ENCODE results near the gene SLC2A9.

The SLC2A9 gene

DNA sequence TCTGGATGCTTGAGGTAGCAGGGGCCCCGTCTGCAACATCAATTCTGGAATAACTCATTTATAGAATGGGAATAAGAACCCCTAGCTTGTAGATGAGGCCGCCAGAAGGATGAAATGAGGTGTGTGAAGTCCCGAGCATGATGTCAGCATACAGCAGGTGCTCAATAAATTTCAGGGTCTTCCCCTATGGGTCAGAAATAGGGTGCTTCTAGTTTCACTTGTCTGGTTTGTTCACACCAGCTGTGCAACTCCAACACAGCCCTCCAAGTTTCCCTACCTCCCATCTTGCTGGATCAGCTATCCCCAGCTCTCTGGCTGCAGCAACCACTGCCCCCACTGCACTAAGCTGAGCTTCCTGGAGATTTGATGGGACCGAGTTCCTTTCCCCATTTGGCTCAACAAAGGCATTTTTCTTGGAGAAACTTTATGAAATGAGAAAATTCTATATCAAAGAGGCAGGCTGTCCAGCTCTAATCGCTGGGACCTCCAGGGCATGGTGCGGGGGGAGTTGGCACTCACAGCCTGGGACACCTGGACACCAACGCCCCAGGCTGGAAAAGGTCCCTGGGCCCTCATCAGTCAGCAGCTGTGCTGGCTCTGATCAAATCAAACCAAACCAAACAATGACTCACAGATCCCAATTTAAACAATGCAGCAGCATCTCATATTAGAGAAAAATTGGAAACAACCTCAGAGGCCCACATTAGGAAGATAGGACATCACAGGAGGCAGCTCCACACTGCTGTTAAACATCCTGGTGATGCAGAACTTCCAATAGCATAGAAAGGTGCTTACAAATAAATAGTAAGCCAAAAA is 13.3 kb downstream of the SLC2A9 start:
- Mint-ChIP-seq H3K27ac (no peak overlapping the region), H3K36me3 (ENCODE audit: insufficient read depth) (no peaks in the 10 kb centered on the region), H3K4me3 (no peak overlapping the region), H3K4me1 (ENCODE audit: low read depth in 2 of 2) (no peaks in the 10 kb centered on the region), H3K27me3 (no peaks in the 10 kb centered on the region), H3K9me3 (no peaks in the 10 kb centered on the region)
- DNase-seq (no peak), ATAC-seq (replicated peaks) (no peak)

DNA sequence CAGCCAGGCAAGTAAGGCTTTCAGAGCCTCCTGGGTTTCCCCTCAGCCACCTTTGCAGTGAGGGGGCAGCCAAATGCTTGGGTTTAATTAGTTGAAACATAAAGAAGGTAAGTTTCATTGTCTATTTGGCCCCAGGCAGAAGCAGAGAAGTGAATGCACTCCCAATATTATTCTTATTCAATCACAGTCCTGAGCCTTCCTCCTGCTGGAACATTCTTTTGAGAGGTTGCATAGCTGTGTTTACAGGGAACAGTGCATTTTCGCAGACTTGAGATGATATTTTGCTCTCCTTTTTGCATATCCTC is 13.9 kb downstream of the SLC2A9 start:
- no peaks in the 10 kb centered on the region for H3K27me3 Mint-ChIP-seq
- H3K27ac Mint-ChIP-seq: no peak overlapping the region
- no peaks in the 10 kb centered on the region for H3K9me3 Mint-ChIP-seq
- no peaks in the 10 kb centered on the region for H3K36me3 Mint-ChIP-seq (ENCODE audit: insufficient read depth)
- DNase-seq (no peak), ATAC-seq (replicated peaks) (no peak)
- H3K4me3 Mint-ChIP-seq: no peak overlapping the region
- no peaks in the 10 kb centered on the region for H3K4me1 Mint-ChIP-seq (ENCODE audit: low read depth in 2 of 2)

DNA sequence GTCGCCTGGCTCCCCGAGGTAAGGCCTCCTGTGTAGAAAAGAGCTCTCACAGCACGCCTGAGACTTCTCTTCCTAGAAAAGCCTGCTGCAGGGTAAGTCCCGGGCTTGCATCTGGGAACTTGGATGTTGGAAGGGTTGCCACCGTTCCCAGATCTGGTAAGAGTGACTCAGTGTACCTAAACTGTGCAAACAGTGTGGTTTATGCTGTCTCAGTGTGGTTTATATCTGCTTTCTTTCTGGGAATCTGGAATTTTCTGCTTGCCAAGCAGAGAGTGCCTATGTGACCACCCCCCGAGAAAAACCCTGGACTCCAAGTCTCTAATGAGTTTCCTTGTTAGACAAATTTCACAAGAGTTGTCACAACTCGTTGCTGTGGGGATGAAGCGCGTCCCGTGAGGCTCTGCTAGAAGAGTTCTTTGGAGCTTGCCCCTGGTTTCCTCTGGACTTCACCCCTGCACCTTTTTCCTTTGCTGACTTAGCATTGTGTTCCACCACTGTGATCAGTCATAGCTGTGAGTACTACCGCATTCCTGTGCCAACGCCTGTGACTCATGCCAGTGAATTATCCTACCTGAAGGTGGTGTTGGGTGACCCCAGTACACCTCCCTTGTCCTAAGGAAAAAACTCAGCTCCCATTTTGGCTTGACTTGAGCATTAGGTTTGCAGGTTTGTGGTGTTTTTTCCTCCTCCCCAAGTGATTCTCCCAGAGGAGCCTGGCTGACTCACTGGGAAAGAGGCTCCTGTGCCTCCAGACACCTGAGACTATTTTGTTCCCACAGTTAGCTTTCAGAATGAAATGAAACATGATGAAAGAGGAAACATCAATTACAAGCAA is 14.5 kb downstream of the SLC2A9 start:
- no peak overlapping the region for H3K27ac Mint-ChIP-seq
- ATAC-seq (replicated peaks): no peak
- no peak overlapping the region for H3K4me3 Mint-ChIP-seq

DNA sequence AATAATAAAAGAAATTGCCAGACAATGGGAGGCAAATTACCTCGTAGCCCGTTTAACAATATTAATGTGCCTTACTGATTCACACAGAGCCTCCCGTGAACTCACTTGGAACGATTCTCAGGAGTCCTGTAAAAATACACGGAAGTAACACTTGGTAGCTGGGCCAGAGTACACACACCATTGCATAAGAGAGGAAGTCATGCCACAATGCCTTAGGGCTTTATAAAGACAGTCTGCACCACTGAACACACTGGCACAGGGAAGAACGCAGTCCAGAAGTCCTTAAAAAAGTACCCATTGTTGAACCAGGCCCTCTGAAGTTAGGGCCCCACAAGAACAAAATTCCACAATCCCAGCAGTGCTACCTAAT is 15.1 kb downstream of the SLC2A9 start:
- Mint-ChIP-seq H3K27ac (no peak overlapping the region), H3K4me3 (no peak overlapping the region), H3K4me1 (ENCODE audit: low read depth in 2 of 2) (no peaks in the 10 kb centered on the region), H3K36me3 (ENCODE audit: insufficient read depth) (no peaks in the 10 kb centered on the region), H3K9me3 (no peaks in the 10 kb centered on the region), H3K27me3 (no peaks in the 10 kb centered on the region)
- DNase-seq (no peak), ATAC-seq (replicated peaks) (peak; percentile 39)

More for the DNA sequence above, 14.5 kb downstream of the SLC2A9 start:
- H3K9me3 Mint-ChIP-seq: no peaks in the 10 kb centered on the region
- H3K27me3 Mint-ChIP-seq: no peaks in the 10 kb centered on the region
- no peaks in the 10 kb centered on the region for H3K36me3 Mint-ChIP-seq (ENCODE audit: insufficient read depth)
- DNase-seq: no peak
- no peaks in the 10 kb centered on the region for H3K4me1 Mint-ChIP-seq (ENCODE audit: low read depth in 2 of 2)

DNA sequence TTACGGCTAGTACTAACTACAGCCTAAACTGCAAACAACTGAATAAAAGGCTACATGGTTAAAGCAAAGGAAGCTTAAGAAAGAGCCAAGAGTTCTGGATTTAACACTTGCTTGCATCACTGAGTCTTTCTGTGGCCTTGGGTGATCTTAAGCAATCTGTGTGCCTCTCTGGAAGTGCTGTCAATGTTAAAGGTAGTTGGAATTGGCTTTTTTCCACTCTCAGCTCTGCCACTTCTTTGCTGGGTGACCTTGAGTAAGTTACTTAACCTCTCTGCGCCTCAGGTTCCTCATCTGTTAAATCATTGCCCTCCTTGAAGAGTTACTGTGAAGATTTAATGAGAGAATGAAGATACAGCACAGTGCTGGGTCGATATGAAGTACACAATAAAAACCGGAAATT is 15.7 kb downstream of the SLC2A9 start:
- H3K9me3 Mint-ChIP-seq: no peaks in the 10 kb centered on the region
- no peak for ATAC-seq (replicated peaks)

DNA sequence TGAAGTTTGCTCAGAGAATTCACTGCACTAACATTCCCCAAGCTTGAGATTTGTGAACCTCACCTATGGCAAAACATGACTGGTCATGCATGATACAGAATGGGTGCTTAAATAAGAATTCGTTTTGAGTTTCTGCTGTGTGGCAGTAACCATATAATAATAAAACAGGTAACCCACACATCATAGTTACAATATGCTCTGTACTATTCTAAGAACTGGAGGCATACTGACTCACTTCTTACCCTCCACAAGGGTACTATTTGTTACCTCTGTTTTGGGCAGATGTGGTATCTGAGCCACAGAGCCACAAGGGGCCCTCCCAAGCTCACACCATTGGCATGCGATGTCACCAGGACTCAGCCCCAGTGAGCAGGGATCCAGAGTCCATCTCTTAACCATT is 17.6 kb downstream of the SLC2A9 start:
- Mint-ChIP-seq H3K4me1 (ENCODE audit: low read depth in 2 of 2) (no peaks in the 10 kb centered on the region), H3K27ac (no peak overlapping the region), H3K27me3 (no peaks in the 10 kb centered on the region), H3K9me3 (no peaks in the 10 kb centered on the region), H3K4me3 (no peak overlapping the region), H3K36me3 (ENCODE audit: insufficient read depth) (no peaks in the 10 kb centered on the region)
- ATAC-seq (replicated peaks) (no peak), DNase-seq (no peak)

More for the DNA sequence above, 15.7 kb downstream of the SLC2A9 start:
- DNase-seq: no peak
- Mint-ChIP-seq H3K36me3 (ENCODE audit: insufficient read depth) (no peaks in the 10 kb centered on the region), H3K4me1 (ENCODE audit: low read depth in 2 of 2) (no peaks in the 10 kb centered on the region), H3K4me3 (no peak overlapping the region), H3K27me3 (no peaks in the 10 kb centered on the region), H3K27ac (peak overlapping the region in 1 of 2 donors; percentile 3)

DNA sequence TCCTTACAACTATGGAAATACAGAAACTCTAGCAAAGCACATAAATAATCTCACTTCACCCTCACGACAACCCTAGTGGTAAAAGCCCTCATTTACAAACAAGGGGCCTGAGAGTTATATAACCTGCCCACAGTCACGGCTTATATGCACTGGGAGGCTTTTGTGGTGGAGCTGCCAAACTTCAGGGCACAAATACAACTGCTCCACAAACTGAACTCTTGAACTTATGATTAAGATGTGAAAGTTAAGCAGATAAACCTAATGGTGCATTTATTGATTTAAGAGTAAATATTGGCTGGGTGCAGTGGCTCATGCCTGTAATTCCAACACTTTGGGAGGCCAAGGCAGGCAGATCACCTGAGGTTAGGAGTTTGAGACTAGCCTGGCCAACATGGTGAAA is 19.0 kb downstream of the SLC2A9 start:
- H3K36me3 Mint-ChIP-seq (ENCODE audit: insufficient read depth): no peaks in the 10 kb centered on the region
- peak; percentile 65 for ATAC-seq (replicated peaks)
- H3K4me1 Mint-ChIP-seq (ENCODE audit: low read depth in 2 of 2): no peaks in the 10 kb centered on the region
- no peak for DNase-seq
- no peak overlapping the region for H3K4me3 Mint-ChIP-seq
- no peaks in the 10 kb centered on the region for H3K27me3 Mint-ChIP-seq
- H3K9me3 Mint-ChIP-seq: no peaks in the 10 kb centered on the region
- H3K27ac Mint-ChIP-seq: no peak overlapping the region

DNA sequence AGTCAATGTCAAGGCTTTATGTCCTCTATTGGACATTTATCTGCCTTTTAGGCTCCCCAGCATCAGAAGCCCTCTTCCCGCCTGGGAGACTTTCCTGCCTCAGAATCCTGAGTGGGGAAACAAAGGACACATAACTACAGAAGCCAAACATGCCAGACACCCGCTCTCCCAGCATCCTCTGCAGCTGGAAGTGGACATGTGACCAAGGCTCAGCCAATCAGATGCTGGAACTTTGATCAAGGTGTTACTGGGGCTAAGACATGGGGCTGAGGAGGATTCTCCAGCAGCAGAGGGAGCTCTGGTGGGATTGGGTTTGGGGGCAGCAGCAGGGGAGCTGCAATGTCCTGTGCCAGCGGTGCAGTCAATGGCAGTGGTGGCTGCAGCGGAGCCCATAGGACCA is 19.5 kb downstream of the SLC2A9 start:
- Mint-ChIP-seq H3K27ac (no peak overlapping the region), H3K27me3 (no peaks in the 10 kb centered on the region), H3K4me3 (no peak overlapping the region), H3K9me3 (no peaks in the 10 kb centered on the region), H3K4me1 (ENCODE audit: low read depth in 2 of 2) (no peaks in the 10 kb centered on the region), H3K36me3 (ENCODE audit: insufficient read depth) (no peaks in the 10 kb centered on the region)
- DNase-seq: no peak
- no peak for ATAC-seq (replicated peaks)

DNA sequence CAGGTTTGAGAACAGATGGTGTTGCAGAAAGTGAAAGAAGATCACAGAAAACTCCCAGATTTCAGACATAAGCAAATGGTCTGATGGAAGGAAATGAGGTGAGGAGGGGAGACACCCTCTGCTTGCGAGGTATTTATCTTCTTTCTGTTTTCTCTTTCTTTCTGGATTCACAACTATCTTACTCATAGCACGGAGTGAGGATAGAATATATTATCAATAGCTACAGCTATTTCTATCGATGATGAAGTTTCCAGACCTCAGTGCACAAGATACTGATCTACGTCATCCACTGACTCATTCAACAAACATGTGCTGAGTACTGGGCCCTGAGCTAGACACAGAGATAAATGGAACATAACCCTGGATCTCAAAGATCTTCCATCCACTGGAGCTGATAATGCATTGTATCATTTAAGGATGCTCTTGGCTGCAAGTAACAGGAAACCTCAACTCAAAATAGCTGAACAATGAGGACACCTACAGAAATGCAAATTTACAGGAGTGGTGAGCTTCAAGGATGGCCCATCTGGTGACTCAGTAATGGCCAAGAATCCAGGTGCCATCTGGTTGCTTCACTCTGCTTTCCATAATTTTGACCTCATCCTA is 21.2 kb downstream of the SLC2A9 start:
- Mint-ChIP-seq H3K4me3 (no peak overlapping the region), H3K9me3 (no peaks in the 10 kb centered on the region), H3K36me3 (ENCODE audit: insufficient read depth) (no peaks in the 10 kb centered on the region), H3K27me3 (no peaks in the 10 kb centered on the region), H3K27ac (no peak overlapping the region), H3K4me1 (ENCODE audit: low read depth in 2 of 2) (no peaks in the 10 kb centered on the region)
- DNase-seq (no peak), ATAC-seq (replicated peaks) (no peak)

DNA sequence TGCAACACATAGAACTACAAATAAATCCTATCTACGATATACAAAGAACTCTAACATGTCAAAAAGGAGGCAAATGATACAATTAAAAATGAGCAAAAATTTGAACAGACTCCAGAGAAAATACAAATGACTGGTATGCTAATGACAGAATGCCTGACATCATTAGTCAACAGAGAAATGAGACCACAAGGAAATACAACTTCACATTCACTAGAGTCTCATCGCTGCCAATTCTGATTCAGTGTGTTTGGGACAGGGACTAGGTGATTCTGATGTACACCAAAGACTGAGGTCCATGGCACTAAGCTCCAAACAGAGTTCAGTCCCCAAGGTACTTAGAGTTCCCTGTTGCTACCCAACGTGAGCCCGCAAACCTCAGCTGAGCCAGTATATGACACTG is 23.4 kb downstream of the SLC2A9 start:
- ATAC-seq (replicated peaks): no peak
- H3K36me3 Mint-ChIP-seq (ENCODE audit: insufficient read depth): no peaks in the 10 kb centered on the region
- no peaks in the 10 kb centered on the region for H3K9me3 Mint-ChIP-seq
- no peak overlapping the region for H3K27ac Mint-ChIP-seq
- DNase-seq: no peak
- H3K27me3 Mint-ChIP-seq: no peaks in the 10 kb centered on the region
- H3K4me3 Mint-ChIP-seq: no peak overlapping the region
- no peaks in the 10 kb centered on the region for H3K4me1 Mint-ChIP-seq (ENCODE audit: low read depth in 2 of 2)

DNA sequence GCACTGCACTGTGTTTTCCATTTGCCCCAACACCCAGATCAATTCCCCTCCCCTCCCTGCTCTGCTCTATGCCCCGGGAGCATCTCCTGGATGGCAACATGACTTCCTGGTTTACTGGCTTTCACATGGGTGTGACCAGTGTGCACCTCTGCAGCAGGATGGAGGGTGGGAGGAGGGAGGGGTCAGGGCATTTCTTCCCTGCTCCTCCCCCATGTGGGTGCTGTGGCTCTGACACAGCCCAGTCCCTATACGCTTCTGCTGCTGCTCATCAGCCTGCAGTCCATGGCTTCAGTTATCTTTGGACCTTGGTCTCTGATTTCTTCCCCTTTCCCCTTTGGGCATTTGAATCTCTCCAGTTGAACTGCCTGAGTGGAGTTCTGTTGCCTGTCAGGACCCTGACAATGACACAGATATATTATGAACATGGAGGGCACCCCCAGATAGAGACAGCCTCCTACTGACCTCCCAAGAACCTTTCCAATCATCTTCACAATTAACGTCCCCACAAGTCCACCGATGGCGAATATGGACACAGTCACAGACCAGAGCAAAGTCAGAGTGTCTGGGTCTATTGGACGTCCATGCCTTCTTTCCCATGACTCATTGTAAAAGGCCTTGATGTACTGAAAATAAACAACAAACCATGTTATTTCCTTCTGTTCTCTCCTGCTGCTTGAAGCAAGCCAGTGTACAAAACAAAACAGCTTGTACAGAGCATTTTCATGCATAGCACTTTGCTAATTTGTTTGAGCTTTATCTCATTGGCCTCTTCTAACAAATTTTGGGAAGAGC is 24.8 kb downstream of the SLC2A9 start:
- no peaks in the 10 kb centered on the region for H3K36me3 Mint-ChIP-seq (ENCODE audit: insufficient read depth)
- H3K4me3 Mint-ChIP-seq: no peak overlapping the region
- H3K9me3 Mint-ChIP-seq: no peaks in the 10 kb centered on the region
- no peak overlapping the region for H3K27ac Mint-ChIP-seq
- no peaks in the 10 kb centered on the region for H3K4me1 Mint-ChIP-seq (ENCODE audit: low read depth in 2 of 2)
- ATAC-seq (replicated peaks): no peak
- no peaks in the 10 kb centered on the region for H3K27me3 Mint-ChIP-seq
- no peak for DNase-seq

DNA sequence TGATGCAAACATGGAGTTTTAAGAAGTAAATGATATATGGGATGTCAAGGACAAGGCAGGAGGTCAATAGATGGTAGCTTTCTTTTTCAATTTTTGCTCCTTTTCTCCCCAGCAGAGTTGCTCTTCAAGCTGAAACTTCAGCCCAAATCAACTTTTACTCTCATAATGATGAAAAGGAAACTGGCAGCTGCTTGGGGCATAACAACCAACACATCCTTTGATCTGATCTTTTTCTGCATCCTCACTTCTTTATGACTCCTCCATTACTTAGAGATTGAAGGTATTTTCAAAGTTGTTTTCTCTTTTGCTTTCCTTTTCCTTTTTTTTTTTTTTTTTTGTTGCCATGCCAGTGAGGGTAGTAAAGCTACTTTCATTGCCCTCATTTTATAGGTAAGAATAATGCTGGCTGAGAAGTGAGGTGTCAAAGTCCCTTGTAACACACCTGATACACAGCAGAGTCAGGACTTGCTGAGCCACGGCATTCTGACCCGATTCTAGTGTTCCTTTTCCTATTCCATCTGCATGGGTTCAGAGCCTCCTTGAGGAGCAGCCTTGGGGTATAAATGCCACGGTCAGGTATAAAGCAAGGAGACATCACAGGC is 26.9 kb downstream of the SLC2A9 start:
- Mint-ChIP-seq H3K4me1 (ENCODE audit: low read depth in 2 of 2) (no peaks in the 10 kb centered on the region), H3K4me3 (no peak overlapping the region), H3K27ac (no peak overlapping the region), H3K9me3 (no peaks in the 10 kb centered on the region), H3K27me3 (peaks cover 0 to 4% of the 10 kb centered on the region in 2 donors), H3K36me3 (ENCODE audit: insufficient read depth) (no peaks in the 10 kb centered on the region)
- DNase-seq (no peak), ATAC-seq (replicated peaks) (no peak)
